IMR-90 (cell line): ENCODE results near the gene B3GALT6. TPM values are rescaled to one million over a fixed set of nuclear protein-coding genes. Genes with fewer than 3 reads are reported as not detected.
"Not testable (repeated sequence)": the region's sequence is repeated elsewhere in the genome, so short reads cannot be mapped to it uniquely, and the experiment has no call there.

ENCODE experiments used
- ATAC-seq: fragments of 200-7000 bp; cut with Tn5 transposase; 2 replicates; pipeline ENCODE4 v1.9.1; 2020; ENCODE audit warnings: low read depth, mild to moderate bottlenecking, moderate library complexity
- BruUV-seq: library from RNA; stranded (reverse); fragments of 400-500 nt; replicated peaks from 2 replicates; lab custom pipeline; 2021; lab: Mats Ljungman, UMichigan
- CTCF ChIA-PET: fragments of 300-600 bp; formaldehyde crosslinking; extraction: SDS; loops from one replicate; lab custom pipeline; 2021; ENCODE audit warnings: antibody characterized with exemption; lab: Yijun Ruan, JAX
- POLR2A ChIA-PET: fragments of 300-600 bp; sonication (Branson Sonifier 250); formaldehyde crosslinking; loops from one replicate; lab custom pipeline; 2022; ENCODE audit warnings: antibody characterized with exemption; ENCODE audit not compliant: unreplicated experiment; lab: Charles Lee
- DNase-seq: peaks from one replicate; pipeline ENCODE4 v3.0.0; 2013
- H2AFZ ChIP-seq: replicated peaks from 2 replicates; pipeline ENCODE3; 2013; ENCODE audit warnings: low read length, mild to moderate bottlenecking; ENCODE audit not compliant: poor library complexity
- H2AK5ac ChIP-seq: 2 replicates; pipeline ENCODE4 v1.6.1; 2013; ENCODE audit warnings: low read depth, low read length, inconsistent platforms
- H2AK9ac ChIP-seq: replicated peaks from 2 replicates; pipeline ENCODE3; 2013; ENCODE audit warnings: mild to moderate bottlenecking, low read depth, low read length, moderate library complexity; ENCODE audit not compliant: poor library complexity
- H2BK120ac ChIP-seq: 2 replicates; pipeline ENCODE4 v1.6.1; 2013; ENCODE audit warnings: low read depth, low read length, inconsistent platforms
- H2BK15ac ChIP-seq: 3 replicates; pipeline ENCODE4 v1.6.1; 2013; ENCODE audit warnings: low read depth, low read length, inconsistent platforms
- H2BK20ac ChIP-seq: 2 replicates; pipeline ENCODE4 v1.6.1; 2013; ENCODE audit warnings: low read depth, mild to moderate bottlenecking, inconsistent platforms, low read length, moderate library complexity
- H2BK5ac ChIP-seq: 2 replicates; pipeline ENCODE4 v1.6.1; 2013; ENCODE audit warnings: mild to moderate bottlenecking, low read depth, low read length, inconsistent platforms; ENCODE audit not compliant: poor library complexity, severe bottlenecking
- H3K14ac ChIP-seq: replicated peaks from 2 replicates; pipeline ENCODE4 v1.6.1; 2013; ENCODE audit warnings: low read depth, low read length, inconsistent platforms
- H3K18ac ChIP-seq: 2 replicates; pipeline ENCODE4 v1.6.1; 2013; ENCODE audit warnings: low read depth, low read length, control low read depth
- H3K23ac ChIP-seq: 2 replicates; pipeline ENCODE4 v1.6.1; 2013; ENCODE audit warnings: low read depth, low read length, inconsistent platforms
- H3K27ac ChIP-seq: 2 replicates; pipeline ENCODE4 v1.5.1; 2013; ENCODE audit warnings: mild to moderate bottlenecking, control low read depth, low read length; ENCODE audit not compliant: insufficient read depth
- H3K27me3 ChIP-seq: 2 replicates; pipeline ENCODE4 v1.6.1; 2013; ENCODE audit warnings: low read length; ENCODE audit not compliant: control insufficient read depth, insufficient read depth
- H3K36me3 ChIP-seq: 2 replicates; pipeline ENCODE4 v1.6.1; 2013; ENCODE audit warnings: low read length, mixed read lengths; ENCODE audit not compliant: control insufficient read depth, insufficient read depth
- H3K4ac ChIP-seq: 2 replicates; pipeline ENCODE4 v1.6.1; 2013; ENCODE audit warnings: low read depth, low read length, inconsistent platforms
- H3K4me1 ChIP-seq: 2 replicates; pipeline ENCODE4 v1.6.1; 2013; ENCODE audit warnings: low read length, mixed read lengths; ENCODE audit not compliant: control insufficient read depth, insufficient read depth
- H3K4me2 ChIP-seq: 2 replicates; pipeline ENCODE4 v1.6.1; 2013; ENCODE audit warnings: low read depth, mild to moderate bottlenecking, control low read depth, low read length, moderate library complexity
- H3K4me3 ChIP-seq: 2 replicates; pipeline ENCODE4 v1.5.1; 2013; ENCODE audit warnings: low read depth, mild to moderate bottlenecking, control low read depth, low read length, moderate library complexity; ENCODE audit not compliant: insufficient read depth
- H3K56ac ChIP-seq: 2 replicates; pipeline ENCODE4 v1.6.1; 2013; ENCODE audit warnings: low read length, inconsistent platforms; ENCODE audit not compliant: insufficient read depth; ENCODE audit errors: extremely low read depth
- H3K79me1 ChIP-seq, 2 experiments: 2 replicates each; pipeline ENCODE4 v1.6.1; 2013; ENCODE audit warnings: low read length in 2 of 2, inconsistent platforms in 1 of 2, low read depth in 1 of 2
- H3K9ac ChIP-seq: 2 replicates; pipeline ENCODE4 v1.6.1; 2013; ENCODE audit warnings: low read depth, low read length, control low read depth
- H3K9me1 ChIP-seq: 2 replicates; pipeline ENCODE4 v1.6.1; 2013; ENCODE audit warnings: low read length, inconsistent platforms; ENCODE audit not compliant: insufficient read depth
- H3K9me3 ChIP-seq: 2 replicates; pipeline ENCODE4 v1.6.1; 2013; ENCODE audit warnings: low read length; ENCODE audit not compliant: control insufficient read depth, insufficient read depth
- H4K20me1 ChIP-seq: 2 replicates; pipeline ENCODE4 v1.6.1; 2013; ENCODE audit warnings: low read length, inconsistent platforms; ENCODE audit not compliant: insufficient read depth
- H4K5ac ChIP-seq: 2 replicates; pipeline ENCODE4 v1.6.1; 2013; ENCODE audit warnings: mild to moderate bottlenecking, low read depth, low read length, control low read depth
- H4K8ac ChIP-seq, 2 experiments: 2 replicates each; pipeline ENCODE4 v1.6.1; 2013; ENCODE audit warnings: low read depth in 2 of 2, low read length in 2 of 2, control low read depth in 1 of 2, inconsistent platforms in 1 of 2
- H4K91ac ChIP-seq: 2 replicates; pipeline ENCODE4 v1.6.1; 2013; ENCODE audit warnings: low read depth, low read length, inconsistent platforms; ENCODE audit not compliant: insufficient read depth
- WGBS, 2 experiments: methylation state at CpG; one replicate each; pipeline versions ENCODE4 v1.1.5 to v1.1.7; 2013; ENCODE audit warnings: missing lambda C conversion rate in 2 of 2; ENCODE audit not compliant: insufficient read length in 1 of 2; ENCODE audit errors: extremely low coverage in 2 of 2; 5-methylcytosine and 5-hydroxymethylcytosine counted together
- dilution Hi-C: fragments of 300-500 bp; cut with HindIII; formaldehyde crosslinking; loops from one replicate; pipeline ENCODE4 v1.14.3; 2018; ENCODE audit warnings: low sequenced_read_pairs; ENCODE audit not compliant: unreplicated experiment
- in situ Hi-C: fragments of 300-500 bp; cut with MboI; formaldehyde crosslinking; loops from 3 replicates; pipeline ENCODE4 v1.14.3; 2019; ENCODE audit warnings: low sequenced_read_pairs, inconsistent platforms, mixed read lengths
- intact Hi-C: fragments of 100-400 bp; cut with micrococcal nuclease; formaldehyde crosslinking; loops from 2 replicates; pipeline ENCODE4 v1.10.0; 2022
- polyA plus RNA-seq, 3 experiments: library from polyadenylated mRNA; depleted of rRNA; stranded (reverse); fragments of >200 nt; gene quantifications; 2 replicates each; pipeline ENCODE4 v1.2.3, GENCODE V29; 2012; ENCODE audit warnings: low replicate concordance in 1 of 3
- total RNA-seq: library from RNA; depleted of rRNA; stranded (reverse); fragments of >200 nt; gene quantifications from 2 replicates; pipeline ENCODE4 v1.2.3, GENCODE V29; 2012

B3GALT6 gene
- total and polyA plus RNA-seq, 2 of the 4 experiments (the other 2 are of a cell fraction), result 12.2 to 23.0 TPM

GRCh38 chr1:1195726-1196125 is 36.3 kb upstream of the B3GALT6 start:
- H3K9me1 ChIP-seq, H3K27ac ChIP-seq, H2AK9ac ChIP-seq, H4K20me1 ChIP-seq, H2BK5ac ChIP-seq, H3K23ac ChIP-seq, POLR2A ChIA-PET, CTCF ChIA-PET, H3K36me3 ChIP-seq, H4K8ac ChIP-seq, dilution Hi-C loops, ATAC-seq, H3K4me1 ChIP-seq, H3K27me3 ChIP-seq, H3K79me1 ChIP-seq, BruUV-seq, H4K5ac ChIP-seq, H3K4ac ChIP-seq, H2BK15ac ChIP-seq, DNase-seq, in situ Hi-C loops, H2BK120ac ChIP-seq, intact Hi-C loops, H2AFZ ChIP-seq, H2AK5ac ChIP-seq, H3K9ac ChIP-seq, H4K91ac ChIP-seq, H3K4me2 ChIP-seq, H3K4me3 ChIP-seq, H3K18ac ChIP-seq, H3K56ac ChIP-seq, H3K14ac ChIP-seq, H2BK20ac ChIP-seq: not testable (repeated sequence)
- peaks cover 11% of the 10 kb centered on the region for H3K9me3 ChIP-seq
- 100% methylated on average over 2 of the region's 6 CpGs; no CpG with 5 or more reads in 1 of the 2 experiments for WGBS, 2 experiments
